ENCODE data around the gene TLE6.

DNA sequence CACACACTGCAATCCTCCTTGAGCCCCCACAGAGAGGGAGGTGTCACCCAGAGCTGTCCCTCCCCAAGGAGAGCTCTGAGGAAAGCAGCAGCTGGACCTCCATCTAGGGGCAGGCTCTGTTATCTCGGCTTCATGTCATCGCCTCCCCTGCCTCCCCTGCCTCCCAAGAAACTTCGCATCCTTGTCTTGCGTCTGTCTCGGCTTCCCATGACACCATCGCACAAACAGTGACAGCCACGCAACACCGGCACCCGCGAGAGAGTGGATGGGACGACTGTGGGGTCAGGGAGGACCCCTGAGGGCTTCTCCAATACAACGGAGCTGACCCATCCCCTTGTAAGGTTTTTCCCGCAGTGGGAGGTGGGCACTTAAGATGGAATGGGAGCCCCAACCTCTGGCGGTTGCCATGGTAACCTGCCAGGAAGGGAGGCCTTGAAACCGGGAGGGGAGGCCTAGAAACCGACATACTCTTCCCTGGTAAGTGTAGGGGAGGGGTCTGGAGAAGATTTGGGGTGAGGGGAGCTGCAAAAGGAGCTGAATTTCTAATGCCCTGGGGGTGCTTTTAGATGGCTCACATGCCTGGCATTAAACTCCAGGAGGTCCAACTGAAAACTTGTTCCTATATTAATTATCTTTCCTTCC is 35.4 kb downstream of the TLE6 start:
- TF ChIP-seq TAF1 (IDR thresholded peaks at IDR 0.05; ENCODE audit: low read depth, low read length) (no peak), CHD1 (IDR thresholded peaks at IDR 0.05; ENCODE audit: low read depth, low read length) (no peak), HDAC2 (IDR thresholded peaks at IDR 0.05; ENCODE audit: borderline replicate concordance in 1 of 2, low read depth in 2 of 2, low read length in 2 of 2) (no peak), EZH2 (IDR thresholded peaks at IDR 0.05; ENCODE audit: low read depth, low read length, severe bottlenecking) (no peak), KDM1A (IDR thresholded peaks at IDR 0.05; ENCODE audit: borderline replicate concordance, low read length) (no peak), RFX5 (IDR thresholded peaks at IDR 0.05; ENCODE audit: borderline replicate concordance, low read depth, low read length) (no peak), BACH1 (IDR thresholded peaks at IDR 0.05; ENCODE audit: low read length) (no peak), TCF12 (IDR thresholded peaks at IDR 0.05; ENCODE audit: low read depth, low read length) (no peak), POLR2A (IDR thresholded peaks at IDR 0.05; ENCODE audit: control extremely low read depth in 1 of 2, low read depth in 2 of 2, low read length in 2 of 2) (no peak)
- TF ChIP-seq, protein P1, sequence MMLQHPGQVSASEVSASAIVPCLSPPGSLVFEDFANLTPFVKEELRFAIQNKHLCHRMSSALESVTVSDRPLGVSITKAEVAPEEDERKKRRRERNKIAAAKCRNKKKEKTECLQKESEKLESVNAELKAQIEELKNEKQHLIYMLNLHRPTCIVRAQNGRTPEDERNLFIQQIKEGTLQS (IDR thresholded peaks at IDR 0.05; ENCODE audit: insufficient read depth, low read depth, low read length): no peak
- TF ChIP-seq, protein P2, sequence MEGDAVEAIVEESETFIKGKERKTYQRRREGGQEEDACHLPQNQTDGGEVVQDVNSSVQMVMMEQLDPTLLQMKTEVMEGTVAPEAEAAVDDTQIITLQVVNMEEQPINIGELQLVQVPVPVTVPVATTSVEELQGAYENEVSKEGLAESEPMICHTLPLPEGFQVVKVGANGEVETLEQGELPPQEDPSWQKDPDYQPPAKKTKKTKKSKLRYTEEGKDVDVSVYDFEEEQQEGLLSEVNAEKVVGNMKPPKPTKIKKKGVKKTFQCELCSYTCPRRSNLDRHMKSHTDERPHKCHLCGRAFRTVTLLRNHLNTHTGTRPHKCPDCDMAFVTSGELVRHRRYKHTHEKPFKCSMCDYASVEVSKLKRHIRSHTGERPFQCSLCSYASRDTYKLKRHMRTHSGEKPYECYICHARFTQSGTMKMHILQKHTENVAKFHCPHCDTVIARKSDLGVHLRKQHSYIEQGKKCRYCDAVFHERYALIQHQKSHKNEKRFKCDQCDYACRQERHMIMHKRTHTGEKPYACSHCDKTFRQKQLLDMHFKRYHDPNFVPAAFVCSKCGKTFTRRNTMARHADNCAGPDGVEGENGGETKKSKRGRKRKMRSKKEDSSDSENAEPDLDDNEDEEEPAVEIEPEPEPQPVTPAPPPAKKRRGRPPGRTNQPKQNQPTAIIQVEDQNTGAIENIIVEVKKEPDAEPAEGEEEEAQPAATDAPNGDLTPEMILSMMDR (IDR thresholded peaks at IDR 0.05; ENCODE audit: control extremely low read depth in 1 of 3, insufficient read depth in 1 of 3, low read depth in 1 of 3, low read length in 3 of 3): no peak
- TF ChIP-seq, protein P3, sequence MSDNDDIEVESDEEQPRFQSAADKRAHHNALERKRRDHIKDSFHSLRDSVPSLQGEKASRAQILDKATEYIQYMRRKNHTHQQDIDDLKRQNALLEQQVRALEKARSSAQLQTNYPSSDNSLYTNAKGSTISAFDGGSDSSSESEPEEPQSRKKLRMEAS (IDR thresholded peaks at IDR 0.05): no peak
- TF ChIP-seq, protein P4, sequence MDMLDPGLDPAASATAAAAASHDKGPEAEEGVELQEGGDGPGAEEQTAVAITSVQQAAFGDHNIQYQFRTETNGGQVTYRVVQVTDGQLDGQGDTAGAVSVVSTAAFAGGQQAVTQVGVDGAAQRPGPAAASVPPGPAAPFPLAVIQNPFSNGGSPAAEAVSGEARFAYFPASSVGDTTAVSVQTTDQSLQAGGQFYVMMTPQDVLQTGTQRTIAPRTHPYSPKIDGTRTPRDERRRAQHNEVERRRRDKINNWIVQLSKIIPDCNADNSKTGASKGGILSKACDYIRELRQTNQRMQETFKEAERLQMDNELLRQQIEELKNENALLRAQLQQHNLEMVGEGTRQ (IDR thresholded peaks at IDR 0.05; ENCODE audit: low read length): no peak
